Esophagus (tissue), 2 donors: ENCODE data around the gene ELOVL7. TPM values are rescaled to one million over a fixed set of nuclear protein-coding genes. Genes with fewer than 3 reads are reported as not detected.
"Not testable (repeated sequence)": the region's sequence is repeated elsewhere in the genome, so short reads cannot be mapped to it uniquely, and the experiment has no call there.

Experiments
- H3K27ac ChIP-seq, 2 donors: one replicate each; pipeline ENCODE4 v1.5.1; 2013; ENCODE audit warnings: low read depth in 2 of 2, mild to moderate bottlenecking in 2 of 2, inconsistent platforms in 1 of 2, low read length in 1 of 2, moderate library complexity in 1 of 2
- H3K27me3 ChIP-seq, 2 donors: one replicate each; pipeline ENCODE4 v1.6.1; 2013; ENCODE audit warnings: low read length in 2 of 2, control low read depth in 1 of 2, mild to moderate bottlenecking in 1 of 2; ENCODE audit not compliant: insufficient read depth in 2 of 2, control insufficient read depth in 1 of 2
- H3K36me3 ChIP-seq, 2 donors: one replicate each; pipeline ENCODE4 v1.6.1; 2013; ENCODE audit warnings: low read length in 1 of 2; ENCODE audit not compliant: control insufficient read depth in 2 of 2, insufficient read depth in 2 of 2
- H3K4me1 ChIP-seq, 2 donors: one replicate each; pipeline ENCODE4 v1.6.1; 2013; ENCODE audit warnings: low read length in 1 of 2; ENCODE audit not compliant: control insufficient read depth in 2 of 2, insufficient read depth in 2 of 2
- H3K4me3 ChIP-seq, 2 donors: one replicate each; pipeline ENCODE4 v1.5.1; 2013; ENCODE audit warnings: low read length in 2 of 2, mild to moderate bottlenecking in 2 of 2, low read depth in 1 of 2, moderate library complexity in 1 of 2
- H3K9me3 ChIP-seq, 2 donors: one replicate each; pipeline ENCODE4 v1.6.1; 2013; ENCODE audit warnings: mild to moderate bottlenecking in 2 of 2, low read depth in 1 of 2, low read length in 1 of 2, moderate library complexity in 1 of 2; ENCODE audit not compliant: control insufficient read depth in 2 of 2, insufficient read depth in 1 of 2
- WGBS, 2 donors: extraction: QIAGEN DNeasy Blood & Tissue Kit; methylation state at CpG; one replicate each; pipeline ENCODE4 v1.1.7; 2013; 5-methylcytosine and 5-hydroxymethylcytosine counted together
- polyA plus RNA-seq, 2 donors: library from polyadenylated mRNA; stranded (reverse); fragments of 200-250 nt; gene quantifications; one replicate each; pipeline ENCODE4 v1.2.3, GENCODE V29; 2013
- donor health status: healthy with polysubstance abuse.
- donor health status: Bipolar disorder and iron deficiency.

The ELOVL7 gene
- polyA plus RNA-seq, 2 donors = 2.2 to 2.8 TPM

GRCh38 chr5:60776343-60776742, 67.7 kb downstream of the ELOVL7 start:
- Histone ChIP-seq H3K4me1 (no peaks in the 10 kb centered on the region), H3K36me3 (no peaks in the 10 kb centered on the region), H3K9me3 (no peaks in the 10 kb centered on the region), H3K4me3 (no peak overlapping the region), H3K27me3 (no peaks in the 10 kb centered on the region), H3K27ac (no peak overlapping the region)
- WGBS, 2 donors = 77 to 79% methylated on average over 1 of the region's 1 CpG

- H3K4me3 ChIP-seq = no peak overlapping the region
- WGBS, 2 donors = 80 to 81% methylated on average over 6 of the region's 6 CpGs
- no peaks in the 10 kb centered on the region for H3K27me3 ChIP-seq
- H3K27ac ChIP-seq = no peak overlapping the region
- no peaks in the 10 kb centered on the region for H3K9me3 ChIP-seq
- no peaks in the 10 kb centered on the region for H3K36me3 ChIP-seq
- H3K4me1 ChIP-seq = no peaks in the 10 kb centered on the region
These were observed 78.9 kb downstream of the ELOVL7 start for GRCh38 chr5:60765019-60765709.

GRCh38 chr5:60763061-60763460, 81.0 kb downstream of the ELOVL7 start:
- no peak overlapping the region for H3K4me3 ChIP-seq
- H3K36me3 ChIP-seq = no peaks in the 10 kb centered on the region
- 73 to 79% methylated on average over 3 of the region's 3 CpGs for WGBS, 2 donors
- no peaks in the 10 kb centered on the region for H3K27me3 ChIP-seq
- no peaks in the 10 kb centered on the region for H3K4me1 ChIP-seq
- H3K27ac ChIP-seq = no peak overlapping the region
- H3K9me3 ChIP-seq = no peaks in the 10 kb centered on the region

GRCh38 chr5:60754495-60754894, 89.6 kb downstream of the ELOVL7 start:
- Histone ChIP-seq H3K27me3 (no peaks in the 10 kb centered on the region), H3K4me1 (no peaks in the 10 kb centered on the region), H3K4me3 (no peak overlapping the region), H3K36me3 (no peaks in the 10 kb centered on the region), H3K9me3 (no peaks in the 10 kb centered on the region), H3K27ac (no peak overlapping the region)
- 88 to 90% methylated on average over 5 of the region's 5 CpGs for WGBS, 2 donors

- 97 to 98% methylated on average over 6 of the region's 6 CpGs for WGBS, 2 donors
- Histone ChIP-seq H3K27ac (no peak overlapping the region), H3K36me3 (no peaks in the 10 kb centered on the region), H3K27me3 (no peaks in the 10 kb centered on the region), H3K4me3 (no peak overlapping the region), H3K9me3 (peaks cover 1 to 6% of the 10 kb centered on the region in 2 donors), H3K4me1 (no peaks in the 10 kb centered on the region)
These were observed 99.4 kb downstream of the ELOVL7 start for GRCh38 chr5:60744682-60745081.

- 94 to 95% methylated on average over 40 of the region's 40 CpGs for WGBS, 2 donors
- H3K27ac ChIP-seq = no peak overlapping the region
- H3K4me1 ChIP-seq = no peaks in the 10 kb centered on the region
- H3K36me3 ChIP-seq = no peaks in the 10 kb centered on the region
- H3K9me3 ChIP-seq = peaks cover 3 to 6% of the 10 kb centered on the region in 2 donors
- no peaks in the 10 kb centered on the region for H3K27me3 ChIP-seq
- no peak overlapping the region for H3K4me3 ChIP-seq
These were observed 100.4 kb downstream of the ELOVL7 start for GRCh38 chr5:60743511-60744314.

- H3K36me3 ChIP-seq = no peaks in the 10 kb centered on the region
- no peak overlapping the region for H3K27ac ChIP-seq
- peaks cover 3 to 6% of the 10 kb centered on the region in 2 donors for H3K9me3 ChIP-seq
- no peaks in the 10 kb centered on the region for H3K27me3 ChIP-seq
- no peak overlapping the region for H3K4me3 ChIP-seq
- no peaks in the 10 kb centered on the region for H3K4me1 ChIP-seq
- WGBS, 2 donors = 90 to 92% methylated on average over 2 of the region's 2 CpGs
These were observed 103.7 kb downstream of the ELOVL7 start for GRCh38 chr5:60740322-60740721.

GRCh38 chr5:60738933-60739332, 105.1 kb downstream of the ELOVL7 start:
- Histone ChIP-seq H3K4me1 (no peaks in the 10 kb centered on the region), H3K4me3 (no peak overlapping the region), H3K36me3 (no peaks in the 10 kb centered on the region), H3K27me3 (no peaks in the 10 kb centered on the region), H3K27ac (no peak overlapping the region), H3K9me3 (peaks cover 3 to 6% of the 10 kb centered on the region in 2 donors)
- 63 to 74% methylated on average over 3 of the region's 3 CpGs for WGBS, 2 donors

- Histone ChIP-seq H3K9me3 (peaks cover 3 to 4% of the 10 kb centered on the region in 2 donors), H3K27me3 (no peaks in the 10 kb centered on the region), H3K4me1 (no peaks in the 10 kb centered on the region), H3K27ac (no peak overlapping the region), H3K36me3 (no peaks in the 10 kb centered on the region), H3K4me3 (no peak overlapping the region)
- 83 to 84% methylated on average over 4 of the region's 4 CpGs for WGBS, 2 donors
These were observed 105.6 kb downstream of the ELOVL7 start for GRCh38 chr5:60738461-60738860.

GRCh38 chr5:60730858-60731257, 113.2 kb downstream of the ELOVL7 start:
- H3K36me3 ChIP-seq, H3K27ac ChIP-seq, H3K4me1 ChIP-seq, H3K27me3 ChIP-seq, H3K4me3 ChIP-seq, H3K9me3 ChIP-seq: not testable (repeated sequence)
